GM12864 (cell line): ENCODE data around the gene SULF2.

ENCODE experiments used
- DNase-seq: peaks from one replicate; pipeline ENCODE4 v3.0.0-alpha.2; 2011; ENCODE audit warnings: low read depth
- H3K4me3 ChIP-seq: 2 replicates; pipeline ENCODE4 v1.5.1; 2011; ENCODE audit warnings: mild to moderate bottlenecking, low read depth, low read length, control low read depth
- TF ChIP-seq, protein P1 (sequence below): IDR thresholded peaks from 2 replicates; pipeline ENCODE4 v1.5.1; 2011; ENCODE audit warnings: low read depth, mild to moderate bottlenecking, moderate library complexity, low read length, control low read depth, inconsistent platforms; ENCODE audit errors: missing control alignments

Gene SULF2

DNA sequence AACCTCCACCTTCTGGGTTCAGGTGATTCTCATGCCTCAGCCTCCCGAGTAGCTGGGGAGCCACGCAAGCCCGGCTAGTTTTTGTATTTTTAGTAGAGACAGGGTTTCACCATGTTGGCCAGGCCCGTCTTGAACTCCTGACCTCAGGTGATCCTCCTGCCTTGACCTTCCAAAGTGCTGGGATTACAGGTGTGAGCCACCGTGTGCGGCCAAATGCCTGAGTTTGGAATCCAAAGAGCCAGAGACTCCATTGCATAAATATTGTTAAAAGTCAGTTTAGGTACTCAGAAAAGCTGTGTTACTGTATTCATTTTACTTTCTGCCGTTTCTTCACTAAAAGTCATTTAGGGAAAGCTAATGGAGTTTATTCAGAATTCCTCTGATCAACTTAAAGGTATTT, 137.3 kb downstream of the SULF2 start:
- TF ChIP-seq, protein P1, sequence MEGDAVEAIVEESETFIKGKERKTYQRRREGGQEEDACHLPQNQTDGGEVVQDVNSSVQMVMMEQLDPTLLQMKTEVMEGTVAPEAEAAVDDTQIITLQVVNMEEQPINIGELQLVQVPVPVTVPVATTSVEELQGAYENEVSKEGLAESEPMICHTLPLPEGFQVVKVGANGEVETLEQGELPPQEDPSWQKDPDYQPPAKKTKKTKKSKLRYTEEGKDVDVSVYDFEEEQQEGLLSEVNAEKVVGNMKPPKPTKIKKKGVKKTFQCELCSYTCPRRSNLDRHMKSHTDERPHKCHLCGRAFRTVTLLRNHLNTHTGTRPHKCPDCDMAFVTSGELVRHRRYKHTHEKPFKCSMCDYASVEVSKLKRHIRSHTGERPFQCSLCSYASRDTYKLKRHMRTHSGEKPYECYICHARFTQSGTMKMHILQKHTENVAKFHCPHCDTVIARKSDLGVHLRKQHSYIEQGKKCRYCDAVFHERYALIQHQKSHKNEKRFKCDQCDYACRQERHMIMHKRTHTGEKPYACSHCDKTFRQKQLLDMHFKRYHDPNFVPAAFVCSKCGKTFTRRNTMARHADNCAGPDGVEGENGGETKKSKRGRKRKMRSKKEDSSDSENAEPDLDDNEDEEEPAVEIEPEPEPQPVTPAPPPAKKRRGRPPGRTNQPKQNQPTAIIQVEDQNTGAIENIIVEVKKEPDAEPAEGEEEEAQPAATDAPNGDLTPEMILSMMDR: no peak
- DNase-seq: no peak
- no peak overlapping the region for H3K4me3 ChIP-seq

DNA sequence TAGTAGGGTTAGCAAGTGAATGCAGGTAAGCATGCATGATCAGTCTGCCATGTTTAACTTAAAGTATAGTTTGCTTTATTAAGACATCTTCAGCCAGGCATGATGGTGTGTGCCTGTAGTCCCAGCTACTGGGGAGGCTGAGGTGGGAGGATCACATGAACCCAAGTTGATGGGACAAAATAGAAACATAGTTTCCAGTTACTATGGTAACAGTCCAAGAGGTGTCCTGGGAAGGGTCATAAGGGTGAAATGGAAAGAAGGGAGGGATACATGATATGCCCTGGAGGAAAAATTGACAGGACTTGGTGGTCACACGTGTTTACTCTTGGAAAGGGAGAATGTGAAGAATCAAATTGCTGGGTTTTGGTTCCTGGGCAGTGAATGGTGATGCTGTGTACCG, 139.6 kb downstream of the SULF2 start:
- no peak overlapping the region for H3K4me3 ChIP-seq
- TF ChIP-seq, protein P1: no peak
- DNase-seq: no peak

GRCh38 chr20:47642624-47643023, 142.7 kb downstream of the SULF2 start:
- no peak for DNase-seq
- no peak overlapping the region for H3K4me3 ChIP-seq
- TF ChIP-seq, protein P1: no peak

DNA sequence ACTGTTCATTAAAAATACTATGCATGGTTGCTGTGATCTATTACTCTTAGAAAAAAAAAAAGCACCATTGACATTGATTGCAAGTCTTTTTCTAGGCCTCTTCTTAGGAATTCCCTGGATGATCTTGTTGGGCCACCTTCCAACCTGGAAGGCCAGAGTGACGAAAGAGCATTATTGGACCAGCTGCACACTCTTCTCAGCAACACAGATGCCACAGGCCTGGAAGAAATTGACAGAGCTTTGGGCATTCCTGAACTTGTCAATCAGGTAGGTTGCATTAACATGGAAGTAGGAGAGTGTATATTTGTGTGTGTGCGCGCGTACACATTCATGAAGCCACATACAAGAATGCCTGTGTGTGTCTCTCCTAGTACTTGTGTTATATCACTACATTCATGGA, 143.2 kb downstream of the SULF2 start:
- TF ChIP-seq, protein P1: no peak
- H3K4me3 ChIP-seq: no peak overlapping the region
- no peak for DNase-seq

GRCh38 chr20:47638851-47639250, 146.4 kb downstream of the SULF2 start:
- DNase-seq: no peak
- TF ChIP-seq, protein P1: no peak
- no peak overlapping the region for H3K4me3 ChIP-seq

DNA sequence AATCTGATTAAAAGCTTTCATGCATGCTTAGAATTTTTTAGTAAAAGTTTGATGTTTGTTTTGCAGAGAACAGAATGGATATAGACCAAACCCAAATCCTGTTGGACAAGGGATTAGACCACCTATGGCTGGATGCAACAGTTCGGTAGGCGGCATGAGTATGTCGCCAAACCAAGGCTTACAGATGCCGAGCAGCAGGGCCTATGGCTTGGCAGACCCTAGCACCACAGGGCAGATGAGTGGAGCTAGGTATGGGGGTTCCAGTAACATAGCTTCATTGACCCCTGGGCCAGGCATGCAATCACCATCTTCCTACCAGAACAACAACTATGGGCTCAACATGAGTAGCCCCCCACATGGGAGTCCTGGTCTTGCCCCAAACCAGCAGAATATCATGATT, 150.0 kb downstream of the SULF2 start:
- H3K4me3 ChIP-seq: no peak overlapping the region
- TF ChIP-seq, protein P1: no peak
- DNase-seq: no peak

DNA sequence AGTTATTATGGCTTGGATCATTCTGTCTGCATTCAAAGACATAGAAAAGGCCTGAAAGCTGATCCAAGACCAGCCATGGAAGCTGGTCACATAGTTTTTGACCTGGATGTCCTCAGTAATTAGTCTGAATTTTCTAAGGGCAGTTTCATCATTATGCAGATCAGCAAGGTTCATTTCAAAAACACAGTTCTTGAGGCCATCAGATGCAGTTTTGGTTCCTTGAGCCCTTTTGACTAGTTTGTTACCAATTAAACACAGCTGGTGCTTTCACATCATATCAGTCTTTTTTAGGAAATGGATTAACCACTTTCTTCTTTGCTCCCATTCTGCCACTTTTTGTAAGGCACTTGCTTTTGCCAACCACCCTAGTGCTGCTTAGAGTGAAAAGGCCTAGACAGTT, 154.2 kb downstream of the SULF2 start:
- no peak for DNase-seq
- TF ChIP-seq, protein P1: no peak
- H3K4me3 ChIP-seq: no peak overlapping the region
